ENCODE data around the gene POU6F2.
"Not testable (repeated sequence)": the region's sequence is repeated elsewhere in the genome, so short reads cannot be mapped to it uniquely, and the experiment has no call there.

Gene POU6F2

DNA sequence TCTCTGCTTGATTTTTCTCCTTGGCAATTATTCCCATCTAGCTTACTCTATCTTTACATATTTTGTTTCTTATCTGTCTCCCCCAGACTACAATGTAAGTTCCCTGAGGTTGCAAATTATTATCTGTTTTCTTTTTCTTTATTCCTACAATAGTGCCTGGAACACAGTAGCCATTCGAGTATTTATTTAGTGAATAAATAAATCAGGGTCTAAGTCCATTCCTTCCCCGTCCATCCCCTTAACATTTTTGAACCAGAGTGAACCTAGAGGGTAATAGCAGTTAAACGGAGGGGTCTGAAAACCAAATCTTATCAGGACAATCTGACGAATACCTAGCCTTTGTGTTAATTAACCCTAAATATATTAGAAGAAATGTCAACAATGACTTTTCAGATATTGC, 335.7 kb downstream of the POU6F2 start:
- no peak for DNase-seq

DNA sequence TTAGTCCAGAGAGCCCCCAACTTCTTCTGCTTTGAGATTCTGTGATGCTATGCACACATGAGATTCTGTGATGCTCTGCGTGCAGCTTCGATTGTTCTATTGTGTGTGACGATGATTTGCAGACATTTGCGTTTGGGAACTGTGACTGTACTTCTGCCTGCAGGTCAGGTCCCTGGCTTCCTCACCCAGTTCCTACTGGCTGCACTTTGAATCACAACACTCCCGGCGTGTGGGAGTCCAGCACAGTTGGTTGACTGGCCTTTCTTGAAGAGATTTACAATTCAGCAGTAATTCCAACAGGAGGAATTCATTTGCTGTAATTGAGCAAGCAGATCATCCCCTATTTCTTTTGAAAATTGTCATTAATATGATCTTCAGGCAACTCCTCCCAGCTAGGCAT, 336.3 kb downstream of the POU6F2 start:
- no peak for DNase-seq

DNA sequence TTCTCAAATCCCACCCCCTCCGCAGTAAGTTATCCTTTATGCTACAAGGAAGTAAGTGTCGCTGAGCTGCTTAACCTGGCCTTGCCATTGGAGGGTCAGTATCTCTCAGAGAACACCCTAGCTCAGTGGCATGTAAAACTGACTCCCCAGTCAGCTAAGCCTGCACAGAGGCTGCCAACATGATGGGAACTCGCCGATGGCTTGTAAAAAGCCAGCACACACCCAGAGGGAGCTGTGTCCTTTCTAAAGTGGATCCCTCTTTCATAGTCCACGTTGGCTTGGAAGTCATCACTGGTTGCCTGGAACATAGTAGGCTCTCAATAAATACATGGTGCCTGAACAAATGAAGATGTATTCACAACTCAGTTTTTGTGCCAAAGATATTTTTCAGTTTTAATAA, 339.4 kb downstream of the POU6F2 start:
- no peak for DNase-seq

DNA sequence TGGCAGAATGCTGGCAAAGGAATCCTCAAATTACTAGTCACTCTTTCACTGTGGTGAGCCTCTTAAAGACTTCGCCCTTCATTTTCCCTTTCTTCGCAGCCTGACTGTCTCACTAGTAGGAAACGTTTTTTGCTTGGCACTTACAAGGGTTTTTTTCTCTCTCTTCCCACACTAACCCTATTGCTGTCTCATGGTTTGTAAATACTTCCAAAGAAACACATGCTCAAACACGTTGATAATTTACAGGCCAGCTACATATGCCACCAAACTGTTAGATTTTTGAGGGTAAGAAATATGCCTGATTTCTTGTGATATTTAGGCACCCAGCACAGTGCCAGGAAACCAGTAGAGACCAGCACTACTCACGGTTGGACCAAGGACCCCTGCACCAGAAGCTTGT, 340.2 kb downstream of the POU6F2 start:
- no peak for DNase-seq

DNA sequence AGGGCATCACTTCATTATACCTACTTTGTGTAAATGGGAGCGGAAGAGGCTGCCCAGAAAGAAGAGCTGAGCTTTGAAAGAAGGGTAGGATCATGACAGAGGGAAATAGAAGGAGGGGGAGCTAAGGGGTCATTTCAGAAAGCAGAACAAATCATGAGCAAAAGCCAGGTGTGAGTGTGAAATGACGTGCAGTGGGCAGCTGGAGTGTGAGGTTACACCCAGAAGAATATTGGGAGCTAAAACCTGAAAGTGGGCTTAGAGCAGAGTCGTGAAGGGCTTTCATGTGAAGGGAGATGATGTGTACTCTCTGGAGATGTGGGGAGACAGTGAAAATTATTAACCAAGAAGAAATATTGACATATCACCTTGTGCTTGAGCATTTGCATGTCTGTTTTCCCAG, 343.5 kb downstream of the POU6F2 start:
- no peak for DNase-seq

DNA sequence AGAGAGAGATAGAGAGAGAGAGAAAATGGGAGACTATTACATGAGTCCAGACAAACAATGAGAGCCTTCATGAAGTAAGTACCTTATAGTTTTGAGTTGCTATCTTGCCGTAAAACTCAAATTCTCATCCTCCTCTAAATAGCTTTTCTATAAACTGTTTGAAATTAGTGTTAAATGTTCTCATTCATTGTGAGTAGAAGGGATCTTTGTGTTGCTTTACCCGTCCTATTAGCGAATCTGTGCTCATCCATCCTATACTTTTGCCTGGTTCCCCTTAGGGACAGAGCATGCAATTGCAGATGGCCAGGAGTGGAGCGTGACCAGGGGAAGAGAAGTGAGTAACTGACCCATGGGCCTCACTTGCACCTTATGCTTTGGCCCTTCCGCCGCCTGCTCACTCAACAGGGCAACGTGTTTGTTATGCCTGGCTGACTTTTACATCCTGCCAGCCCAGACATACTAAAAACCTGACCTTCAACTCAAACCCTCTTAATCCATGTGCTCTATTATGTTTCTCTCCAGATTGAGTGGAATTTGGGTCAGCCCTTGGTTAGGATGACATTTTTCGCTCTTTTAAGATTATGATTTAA, 344.3 kb downstream of the POU6F2 start:
- DNase-seq = no peak

DNA sequence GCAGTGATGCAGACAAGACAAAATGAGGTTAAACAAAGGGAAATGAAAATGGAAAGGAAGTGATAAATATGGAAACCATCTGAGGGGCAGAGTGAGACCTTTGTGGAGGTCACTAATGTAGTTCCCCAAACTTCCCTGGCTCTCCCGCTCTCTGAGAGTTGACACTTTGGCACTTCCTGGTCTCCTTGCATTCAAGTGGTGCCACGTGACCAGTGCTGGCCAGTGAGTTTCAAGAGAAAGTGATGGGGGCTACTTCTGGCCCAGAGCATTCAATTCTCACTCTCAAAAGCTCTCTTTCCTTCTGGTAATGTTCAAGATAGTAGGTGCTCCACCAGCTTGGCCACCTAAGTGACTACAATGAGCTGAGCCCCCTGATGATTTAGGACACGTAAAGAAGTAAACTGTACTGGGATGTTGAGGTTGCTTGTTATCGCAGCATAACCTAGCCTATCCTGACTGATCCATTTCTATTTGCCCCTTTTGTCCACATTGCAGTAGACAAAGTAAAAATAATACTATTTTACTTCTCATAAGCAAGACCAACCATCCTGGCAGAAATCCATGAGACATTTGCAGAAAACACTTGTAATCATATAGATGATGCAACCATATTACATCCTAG, 346.5 kb downstream of the POU6F2 start:
- DNase-seq = no peak

DNA sequence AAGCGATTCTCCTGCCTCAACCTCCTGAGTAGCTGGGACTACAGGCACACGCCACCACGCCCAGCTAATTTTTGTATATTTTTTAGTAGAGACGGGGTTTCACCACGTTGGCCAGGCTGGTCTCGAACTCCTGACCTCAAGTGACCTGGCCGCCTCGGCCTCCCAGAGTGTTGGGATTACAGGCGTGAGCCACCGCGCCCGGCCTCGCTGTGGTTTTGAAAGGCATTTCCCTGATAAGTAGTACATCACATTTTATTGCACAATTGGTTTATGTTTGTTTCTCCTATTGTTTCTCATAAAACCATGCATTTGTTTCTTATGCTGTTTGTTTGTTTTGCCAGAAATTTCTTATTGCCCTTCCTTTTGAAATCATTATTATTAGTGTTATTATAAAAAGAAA, 353.9 kb downstream of the POU6F2 start:
- not testable (repeated sequence) for DNase-seq

DNA sequence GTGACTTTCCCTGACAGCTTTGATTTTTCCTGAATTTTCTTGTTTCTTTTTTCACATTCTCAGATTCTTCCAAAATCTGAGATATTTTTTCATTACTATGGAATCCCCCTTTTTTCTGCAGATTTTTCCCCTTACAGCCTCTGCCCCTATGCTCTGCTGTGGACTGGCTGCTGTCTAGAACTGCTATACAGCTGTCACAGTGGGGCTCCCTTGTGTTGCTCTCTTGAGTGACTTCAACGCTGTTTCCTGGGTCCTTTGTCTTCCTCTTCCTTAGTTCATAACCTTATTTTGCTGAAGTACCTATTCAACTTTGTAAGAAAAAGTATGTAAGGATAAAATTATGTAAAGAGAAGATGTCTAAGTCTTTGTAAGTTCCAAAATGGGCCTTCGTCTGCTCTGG, 354.4 kb downstream of the POU6F2 start:
- no peak for DNase-seq

DNA sequence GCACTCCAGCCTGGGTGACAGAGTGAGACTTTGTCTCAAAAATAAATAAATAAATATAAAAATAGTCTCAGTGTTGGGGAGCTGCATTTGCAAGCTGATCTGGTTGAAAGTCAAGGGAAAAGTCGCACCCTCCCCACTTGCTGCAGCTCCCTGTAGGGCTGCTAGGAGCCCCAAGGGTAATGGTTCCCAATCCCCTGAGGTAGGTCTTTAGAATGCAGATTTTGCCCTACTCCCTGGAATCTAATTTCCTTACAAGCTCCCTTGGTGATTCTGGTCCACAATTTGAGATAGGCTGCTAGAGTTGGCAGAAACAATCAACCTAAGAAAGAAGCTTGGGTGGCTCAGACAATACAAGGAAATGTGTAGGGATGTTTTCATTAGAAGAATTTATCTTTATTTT, 356.0 kb downstream of the POU6F2 start:
- no peak for DNase-seq

DNA sequence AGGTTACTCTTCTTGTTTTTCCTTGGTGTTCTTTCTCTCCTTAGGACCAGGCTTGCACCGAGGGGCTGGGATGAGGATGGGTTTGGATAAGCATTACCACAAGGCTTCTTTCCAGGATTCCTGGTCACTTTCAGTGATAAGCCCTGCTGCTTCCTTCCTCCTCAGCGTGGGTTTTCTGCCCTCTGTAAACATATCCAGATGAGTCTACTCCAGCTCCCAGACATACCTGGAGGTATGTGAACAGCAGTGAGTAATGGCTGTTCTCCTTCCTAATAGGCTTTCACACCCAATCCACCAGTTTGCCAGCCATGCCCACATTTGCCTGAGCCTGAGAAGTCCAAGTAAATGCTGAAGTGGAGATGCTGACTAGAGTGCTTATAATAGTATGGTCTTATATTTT, 358.7 kb downstream of the POU6F2 start:
- no peak for DNase-seq

DNA sequence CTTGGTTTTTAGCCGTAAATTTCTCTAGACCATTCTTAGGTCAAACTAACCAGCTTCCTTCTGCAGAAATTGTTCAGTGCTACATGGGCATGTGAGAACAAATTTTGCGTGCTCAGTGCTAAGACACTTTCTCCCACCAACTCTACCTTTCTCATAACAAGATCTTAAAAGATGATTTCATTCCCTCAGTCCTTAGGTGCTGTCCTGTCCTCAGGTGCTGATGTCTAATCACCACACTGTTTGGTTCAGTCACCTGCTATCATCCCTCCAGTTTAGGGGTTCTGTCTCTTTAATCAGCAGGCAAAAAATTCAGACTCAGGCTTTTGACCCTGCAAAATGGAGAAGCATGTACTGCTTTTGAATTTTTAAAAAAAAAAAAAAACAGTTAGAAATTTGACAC, 361.0 kb downstream of the POU6F2 start:
- no peak for DNase-seq

DNA sequence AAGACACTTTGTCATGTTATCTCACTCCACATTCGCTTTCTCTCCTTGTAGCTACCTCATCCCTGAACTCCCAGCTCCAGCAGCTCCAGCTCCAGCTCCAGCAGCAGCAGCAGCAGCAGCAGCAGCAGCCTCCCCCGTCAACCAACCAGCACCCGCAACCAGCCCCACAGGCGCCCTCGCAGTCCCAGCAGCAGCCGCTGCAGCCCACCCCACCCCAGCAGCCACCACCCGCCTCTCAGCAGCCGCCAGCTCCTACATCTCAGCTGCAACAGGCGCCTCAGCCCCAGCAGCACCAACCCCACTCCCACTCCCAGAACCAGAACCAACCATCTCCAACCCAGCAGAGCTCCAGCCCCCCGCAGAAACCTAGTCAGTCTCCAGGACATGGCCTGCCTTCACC, 361.9 kb downstream of the POU6F2 start:
- no peak for DNase-seq

DNA sequence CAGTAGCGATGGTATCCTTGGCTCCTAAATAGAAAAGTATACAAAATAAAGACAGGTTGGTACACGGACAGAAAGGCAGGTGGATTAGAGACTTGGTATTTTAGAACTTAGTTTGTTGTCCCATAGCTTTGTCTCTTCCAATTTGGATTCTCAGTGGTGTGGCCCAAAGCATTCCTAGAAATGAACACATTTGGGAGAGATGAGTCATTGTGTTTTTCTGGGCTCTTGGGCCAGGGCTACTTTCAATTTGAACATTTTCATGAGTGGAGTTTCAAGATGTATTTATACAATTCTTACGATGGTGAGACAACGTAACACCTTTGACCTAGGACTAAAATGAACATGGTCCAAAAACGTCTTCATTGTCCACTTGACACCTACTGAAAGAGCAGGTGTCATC, 363.4 kb downstream of the POU6F2 start:
- DNase-seq = no peak

DNA sequence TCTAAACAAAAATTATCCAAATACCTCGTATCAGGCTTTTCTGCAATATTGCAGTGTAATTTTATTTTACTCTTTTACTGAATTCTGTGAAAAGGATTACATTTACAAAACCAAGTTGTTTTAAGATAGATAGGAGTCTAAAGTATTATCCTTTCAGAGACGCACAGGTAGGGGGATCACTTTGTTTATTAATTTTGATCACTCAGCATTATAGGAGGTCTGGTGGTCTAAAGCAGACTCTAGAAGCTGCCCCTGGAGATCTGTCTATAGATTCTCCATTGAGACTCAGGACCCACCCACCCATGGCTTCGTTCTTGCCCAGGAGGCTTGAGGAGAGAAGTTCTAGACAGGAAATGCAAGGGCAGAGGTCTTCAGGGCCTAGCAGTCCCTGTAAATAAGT, 365.1 kb downstream of the POU6F2 start:
- no peak for DNase-seq

DNA sequence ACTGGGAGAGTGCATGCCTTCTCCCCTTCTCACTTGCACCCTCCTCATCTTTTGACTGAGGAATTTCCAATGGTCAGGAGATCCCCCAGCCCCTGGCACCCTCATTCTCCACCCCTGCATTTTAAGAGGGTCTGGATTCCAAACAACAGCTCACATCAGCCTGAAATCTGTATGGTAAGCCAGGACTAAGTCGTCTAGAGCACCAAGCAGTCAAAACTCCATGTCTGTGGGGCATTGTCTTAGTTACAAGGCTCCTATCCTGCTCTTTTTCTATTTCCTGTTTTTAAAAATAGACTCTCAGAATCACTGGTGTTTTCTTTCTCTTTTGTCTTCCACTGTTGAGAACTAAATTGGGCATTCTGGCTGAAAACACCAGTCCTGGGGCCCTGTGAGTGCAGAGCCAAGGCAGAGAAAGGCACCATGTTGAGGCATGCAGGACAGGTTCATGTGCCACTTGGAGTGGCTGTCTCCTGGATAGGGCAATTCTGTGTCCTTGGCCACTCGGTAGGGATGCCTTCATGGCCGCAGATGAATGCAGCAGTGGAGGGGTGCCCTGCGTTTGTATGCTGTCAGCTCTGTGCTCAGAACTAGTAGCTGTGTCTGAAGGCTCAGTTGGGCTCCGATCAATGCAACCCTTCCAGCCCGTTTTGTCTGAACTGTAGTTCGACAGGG, 371.9 kb downstream of the POU6F2 start:
- DNase-seq = no peak

DNA sequence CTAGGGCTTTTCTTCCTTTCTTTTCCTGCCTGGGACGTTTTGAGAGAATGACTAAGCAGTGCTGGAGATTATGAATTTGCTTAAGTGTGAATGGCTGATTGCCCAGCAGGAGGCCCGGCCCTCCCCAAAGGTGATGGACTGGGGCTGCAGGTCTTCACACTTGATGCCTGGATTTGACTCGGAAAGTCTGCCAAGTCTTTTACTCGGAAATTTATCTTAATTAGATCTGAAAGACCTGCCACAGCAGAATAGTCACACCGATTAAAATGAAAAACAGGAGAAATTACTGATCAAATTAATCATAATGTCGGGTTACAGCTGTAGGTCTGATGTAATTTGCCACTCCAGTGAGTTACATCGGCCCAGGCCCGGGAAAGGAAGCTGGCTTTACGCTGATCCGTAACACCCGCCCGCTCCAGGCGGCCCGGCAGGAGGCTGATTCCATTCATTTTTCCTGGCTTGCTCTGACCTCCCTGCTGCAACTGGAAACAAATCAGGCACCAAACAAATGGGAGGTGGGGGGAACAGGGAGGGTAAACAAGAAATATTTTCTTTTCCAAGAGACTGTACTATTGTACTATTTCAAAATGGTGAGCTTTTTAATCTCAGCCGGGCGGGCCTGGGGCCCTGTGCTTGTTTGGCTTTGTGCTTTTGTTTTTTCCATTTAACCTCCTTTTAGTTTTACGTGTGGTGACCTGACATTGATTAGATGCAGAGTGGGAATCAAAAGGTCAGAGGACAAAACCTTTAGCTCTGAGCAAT, 376.1 kb downstream of the POU6F2 start:
- DNase-seq = no peak

DNA sequence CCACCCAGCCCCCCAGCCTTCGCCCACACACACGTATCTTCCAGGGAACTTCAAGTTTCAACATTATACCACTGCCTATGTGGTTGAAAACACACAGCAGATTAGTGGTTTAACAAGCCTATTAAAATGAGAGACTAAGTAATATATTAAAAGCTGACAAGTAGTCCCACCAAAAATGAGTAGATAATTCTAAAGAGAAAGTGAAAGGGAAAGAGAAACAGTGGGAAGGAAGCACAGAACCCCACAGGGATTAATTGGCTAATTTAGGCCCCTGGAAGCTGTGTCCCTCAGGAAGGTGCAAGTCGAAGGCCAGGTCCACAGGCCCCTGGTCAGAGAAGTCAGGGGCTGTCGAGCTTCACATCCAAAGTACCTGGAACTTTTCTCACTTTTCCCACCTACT, 378.0 kb downstream of the POU6F2 start:
- DNase-seq = no peak

DNA sequence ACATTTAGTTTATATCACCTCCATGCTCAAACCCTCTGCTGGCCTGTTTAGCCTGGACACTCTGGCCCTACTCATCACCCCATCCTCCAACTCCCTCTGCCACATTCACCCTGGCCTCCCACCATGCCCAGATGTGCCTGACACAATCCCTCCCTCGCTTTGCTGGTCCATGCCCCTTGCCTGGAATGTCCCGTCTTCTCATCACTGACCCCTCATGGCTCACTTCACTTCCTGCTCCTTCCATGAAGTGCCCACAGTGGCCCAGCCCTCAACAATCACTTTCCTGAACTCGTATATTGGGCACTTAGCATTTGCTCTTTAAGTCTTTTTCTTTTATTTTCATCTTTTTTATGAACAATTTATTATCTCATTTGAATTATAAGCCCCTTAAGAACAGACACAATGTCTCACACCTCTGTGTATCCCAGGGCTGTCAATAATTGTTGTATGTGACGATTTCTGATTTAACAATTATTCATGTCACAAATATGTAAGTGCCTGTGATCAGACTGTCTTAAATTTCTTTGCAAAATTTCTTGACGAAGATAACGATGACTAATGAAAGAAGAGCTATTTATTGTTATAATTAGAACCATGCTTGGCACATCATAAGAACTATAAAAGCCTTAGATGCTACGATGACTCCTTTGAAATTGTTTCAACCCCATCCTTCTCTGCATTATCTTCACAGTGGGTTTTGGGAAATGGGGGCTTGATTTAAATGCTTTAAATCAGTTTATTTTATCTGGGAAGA, 378.6 kb downstream of the POU6F2 start:
- DNase-seq = no peak

DNA sequence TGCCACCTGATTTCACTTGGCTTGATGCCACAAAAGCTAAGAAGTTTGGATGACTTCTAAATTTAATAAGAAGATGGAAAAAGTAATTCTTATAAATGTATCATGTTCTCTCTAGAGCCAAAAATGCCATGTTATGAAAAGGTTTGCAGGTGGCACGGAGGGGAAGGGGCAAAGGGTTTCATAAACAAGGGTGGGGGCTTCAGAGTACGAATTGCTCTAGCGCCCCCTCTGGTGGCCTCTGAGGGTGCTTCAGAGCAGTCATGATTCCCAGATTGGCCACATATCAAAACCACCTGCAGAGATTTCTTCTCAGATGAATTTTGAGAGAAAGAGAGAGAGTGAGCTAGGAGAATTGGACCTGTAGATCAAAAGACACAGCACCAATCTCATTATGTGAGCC, 379.9 kb downstream of the POU6F2 start:
- DNase-seq = no peak

DNA sequence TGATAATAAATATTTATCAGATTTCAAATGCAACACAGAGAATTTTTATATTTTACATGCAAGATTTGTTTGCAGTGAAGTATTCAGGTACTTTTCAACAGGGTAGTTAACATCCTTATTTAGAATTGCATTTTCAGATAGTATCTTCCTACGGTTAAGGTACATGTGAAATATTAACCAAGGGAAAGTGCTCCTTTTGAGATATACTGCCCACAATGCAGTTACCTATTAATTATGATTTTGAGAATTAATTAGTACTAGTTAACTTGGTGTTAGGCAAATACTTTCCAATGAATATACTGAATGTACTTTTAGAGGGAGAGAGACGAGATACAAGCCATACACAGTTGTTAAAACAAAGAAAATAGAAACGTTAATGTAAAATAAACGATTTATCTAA, 382.3 kb downstream of the POU6F2 start:
- DNase-seq = no peak

DNA sequence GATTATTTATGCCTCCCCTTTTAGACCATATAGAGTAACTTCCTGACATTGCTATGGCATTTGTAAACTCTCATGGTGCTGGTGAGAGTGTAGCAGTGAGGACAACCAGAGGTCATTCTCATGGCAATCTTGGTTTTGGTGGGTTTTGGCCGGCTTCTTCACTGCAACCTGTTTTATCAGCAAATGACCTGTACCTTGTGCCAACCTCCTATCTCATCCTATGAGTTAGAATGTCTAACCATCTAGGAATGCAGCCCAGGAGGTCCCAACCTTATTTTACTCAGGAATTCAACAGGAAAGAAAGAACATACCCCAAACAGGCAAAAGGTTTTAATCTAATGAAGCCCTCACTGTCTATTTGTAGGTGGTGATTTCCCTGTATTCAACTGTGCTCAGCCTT, 383.1 kb downstream of the POU6F2 start:
- no peak for DNase-seq

DNA sequence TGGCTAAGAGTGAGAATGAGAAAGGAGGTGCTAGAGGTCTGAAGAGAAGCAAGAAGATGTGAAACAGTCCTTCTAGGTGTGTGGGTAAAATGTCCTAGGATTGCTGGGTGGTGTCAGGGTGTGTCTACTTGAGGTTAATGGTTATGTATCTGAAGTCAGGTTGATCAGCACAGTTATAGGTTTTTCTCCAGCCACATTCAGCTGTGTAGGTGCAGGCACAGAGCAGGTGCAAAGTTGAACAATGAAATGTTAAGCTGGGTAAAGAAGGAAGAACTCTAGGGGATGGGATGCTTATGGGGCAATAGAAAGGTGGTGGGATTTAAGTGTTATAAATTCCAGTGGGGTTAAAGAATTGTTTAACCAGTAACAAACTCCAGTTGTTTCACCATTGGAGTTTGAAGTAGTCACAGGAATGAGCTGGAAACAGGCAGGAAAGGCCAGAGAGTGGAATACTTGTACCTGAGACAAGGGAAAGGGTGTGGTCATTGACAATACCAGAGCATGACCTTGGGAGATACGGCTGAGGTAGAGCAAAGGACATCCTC, 388.1 kb downstream of the POU6F2 start:
- no peak for DNase-seq

Measured in stimulated activated CD4-positive, alpha-beta T cell treated with anti-CD3 and anti-CD28 coated beads, Interleukin-2, amount 100 ng/mL, for 48 hours (primary cell).